GM15510 (cell line): ENCODE data around the gene LENEP.

Source experiments
- POLR2A ChIP-seq: IDR thresholded peaks from 3 replicates; pipeline ENCODE4 v1.6.1; 2011; ENCODE audit warnings: borderline replicate concordance; ENCODE audit not compliant: insufficient read length; ENCODE audit errors: extremely low read depth

LENEP gene

GRCh38 chr1:155032886-155033285, 39.5 kb downstream of the LENEP start:
- TF ChIP-seq POLR2A: no peak

- TF ChIP-seq POLR2A: no peak
These were observed 40.1 kb downstream of the LENEP start, which contains the start of the genes DCST1 and DCST2 for GRCh38 chr1:155033524-155033923. Gene DCST1 (plus strand): TSS chr1:155033824. CDS start chr1:155034037, 213 bp downstream. Gene DCST2 (minus strand): TSS chr1:155033781. CDS start chr1:155033701, 80 bp downstream.

- TF ChIP-seq POLR2A: no peak
These were observed 41.2 kb downstream of the LENEP start for GRCh38 chr1:155034318-155035208.

GRCh38 chr1:155035936-155036335, 42.5 kb downstream of the LENEP start:
- no peak for TF ChIP-seq POLR2A

GRCh38 chr1:155037043-155037442, 43.7 kb downstream of the LENEP start:
- no peak for TF ChIP-seq POLR2A

- TF ChIP-seq POLR2A: no peak
These were observed 44.6 kb downstream of the LENEP start for GRCh38 chr1:155037851-155038441.

GRCh38 chr1:155038602-155039307, 45.4 kb downstream of the LENEP start:
- no peak for TF ChIP-seq POLR2A

GRCh38 chr1:155039308-155039669, 45.9 kb downstream of the LENEP start:
- no peak for TF ChIP-seq POLR2A

- TF ChIP-seq POLR2A: no peak
These were observed 47.1 kb downstream of the LENEP start for GRCh38 chr1:155040358-155041093.

GRCh38 chr1:155042789-155043188, 49.4 kb downstream of the LENEP start:
- no peak for TF ChIP-seq POLR2A

GRCh38 chr1:155043301-155043702, 49.9 kb downstream of the LENEP start:
- no peak for TF ChIP-seq POLR2A

GRCh38 chr1:155043793-155044192, 50.4 kb downstream of the LENEP start:
- TF ChIP-seq POLR2A: no peak
